PC-3 (cell line): ENCODE data around the gene CDH13. TPM values are rescaled to one million over a fixed set of nuclear protein-coding genes. Genes with fewer than 3 reads are reported as not detected.

ENCODE experiments used
- ATAC-seq: fragments of 200-7000 bp; cut with Tn5 transposase; 2 replicates; pipeline ENCODE4 v1.9.1; 2020; ENCODE audit warnings: mild to moderate bottlenecking, moderate library complexity
- BruUV-seq: library from RNA; stranded (reverse); fragments of 400-500 nt; replicated peaks from 2 replicates; lab custom pipeline; 2021; lab: Mats Ljungman, UMichigan
- CTCF ChIA-PET: fragments of 300-600 bp; sonication (Branson Sonifier 250); formaldehyde crosslinking; loops from one replicate; lab custom pipeline; 2022; ENCODE audit warnings: antibody characterized with exemption; lab: Charles Lee
- POLR2A ChIA-PET: fragments of 300-600 bp; sonication (Branson Sonifier 250); formaldehyde crosslinking; loops from one replicate; lab custom pipeline; 2022; ENCODE audit warnings: antibody characterized with exemption; ENCODE audit not compliant: unreplicated experiment; lab: Charles Lee
- DNase-seq: peaks from one replicate; pipeline ENCODE4 v3.0.0-alpha.2; 2015
- H2AFZ ChIP-seq: fragments of 300-600 bp; sonication (generic); 2 replicates; pipeline ENCODE4 v1.6.0; 2016; ENCODE audit warnings: antibody characterized with exemption, low read length
- H3F3A ChIP-seq: fragments of 300-600 bp; sonication (generic); one replicate; pipeline ENCODE4 v1.6.0; 2017; ENCODE audit warnings: antibody characterized with exemption, low read length, control low read depth, mild to moderate bottlenecking; ENCODE audit not compliant: unreplicated experiment
- H3K27ac ChIP-seq: fragments of 300-600 bp; sonication (generic); 2 replicates; pipeline ENCODE4 v1.5.1; 2016; ENCODE audit warnings: mild to moderate bottlenecking, low read length
- H3K27me3 ChIP-seq: fragments of 300-600 bp; sonication (generic); 2 replicates; pipeline ENCODE4 v1.6.1; 2016; ENCODE audit warnings: low read length, mixed read lengths
- H3K36me3 ChIP-seq: fragments of 300-600 bp; sonication (generic); 2 replicates; pipeline ENCODE4 v1.6.1; 2016; ENCODE audit warnings: low read depth, mixed run types, low read length, mixed read lengths
- H3K4me1 ChIP-seq: fragments of 300-600 bp; sonication (generic); 2 replicates; pipeline ENCODE4 v1.5.1; 2016; ENCODE audit warnings: low read length; ENCODE audit not compliant: insufficient read depth
- H3K4me2 ChIP-seq: fragments of 300-600 bp; sonication (generic); 2 replicates; pipeline ENCODE4 v1.6.0; 2016; ENCODE audit warnings: low read length
- H3K4me3 ChIP-seq: fragments of 300-600 bp; sonication (generic); 2 replicates; pipeline ENCODE4 v1.5.1; 2016; ENCODE audit warnings: mild to moderate bottlenecking, low read length, mixed read lengths
- H3K79me2 ChIP-seq: fragments of 300-600 bp; sonication (generic); 2 replicates; pipeline ENCODE4 v1.6.1; 2017; ENCODE audit warnings: low read length, mixed read lengths
- H3K9ac ChIP-seq: fragments of 300-600 bp; sonication (generic); 2 replicates; pipeline ENCODE4 v1.6.0; 2016; ENCODE audit warnings: mild to moderate bottlenecking, low read length
- H3K9me2 ChIP-seq: fragments of 300-600 bp; sonication (generic); replicated peaks from 2 replicates; pipeline ENCODE4 v1.6.1; 2016; ENCODE audit warnings: mixed run types, low read length, mixed read lengths
- H3K9me3 ChIP-seq: fragments of 300-600 bp; sonication (generic); 2 replicates; pipeline ENCODE4 v1.6.1; 2016; ENCODE audit warnings: low read length, mixed read lengths
- H4K20me1 ChIP-seq: fragments of 300-600 bp; sonication (generic); 2 replicates; pipeline ENCODE4 v1.6.1; 2016; ENCODE audit warnings: low read length, mixed read lengths
- EZH2 ChIP-seq: fragments of 300-600 bp; sonication (generic); IDR thresholded peaks from one replicate; pipeline ENCODE4 v1.6.1; 2017; ENCODE audit warnings: antibody characterized with exemption, mild to moderate bottlenecking, low read length; ENCODE audit not compliant: unreplicated experiment
- EZH2phosphoT487 ChIP-seq: fragments of 300-600 bp; sonication (generic); IDR thresholded peaks from 2 replicates; pipeline ENCODE4 v1.6.1; 2018; ENCODE audit warnings: mild to moderate bottlenecking, antibody characterized with exemption, low read length, borderline replicate concordance
- intact Hi-C: fragments of 100-400 bp; cut with micrococcal nuclease; formaldehyde crosslinking; loops from 2 replicates; pipeline ENCODE4 v1.9.0; 2023
- total RNA-seq: library from RNA; depleted of rRNA; stranded (reverse); fragments of >200 nt; gene quantifications from 2 replicates; pipeline ENCODE4 v1.2.3, GENCODE V29; 2014
- TF ChIP-seq, protein P1 (sequence below): fragments of 300-600 bp; sonication (generic); conservative IDR thresholded peaks from 2 replicates; pipeline ENCODE4 v1.5.1; 2017; ENCODE audit warnings: antibody characterized with exemption, low read depth, mild to moderate bottlenecking, low read length

The CDH13 gene
- total RNA-seq, 1 experiment from 2014 or later = 0.36 TPM

DNA sequence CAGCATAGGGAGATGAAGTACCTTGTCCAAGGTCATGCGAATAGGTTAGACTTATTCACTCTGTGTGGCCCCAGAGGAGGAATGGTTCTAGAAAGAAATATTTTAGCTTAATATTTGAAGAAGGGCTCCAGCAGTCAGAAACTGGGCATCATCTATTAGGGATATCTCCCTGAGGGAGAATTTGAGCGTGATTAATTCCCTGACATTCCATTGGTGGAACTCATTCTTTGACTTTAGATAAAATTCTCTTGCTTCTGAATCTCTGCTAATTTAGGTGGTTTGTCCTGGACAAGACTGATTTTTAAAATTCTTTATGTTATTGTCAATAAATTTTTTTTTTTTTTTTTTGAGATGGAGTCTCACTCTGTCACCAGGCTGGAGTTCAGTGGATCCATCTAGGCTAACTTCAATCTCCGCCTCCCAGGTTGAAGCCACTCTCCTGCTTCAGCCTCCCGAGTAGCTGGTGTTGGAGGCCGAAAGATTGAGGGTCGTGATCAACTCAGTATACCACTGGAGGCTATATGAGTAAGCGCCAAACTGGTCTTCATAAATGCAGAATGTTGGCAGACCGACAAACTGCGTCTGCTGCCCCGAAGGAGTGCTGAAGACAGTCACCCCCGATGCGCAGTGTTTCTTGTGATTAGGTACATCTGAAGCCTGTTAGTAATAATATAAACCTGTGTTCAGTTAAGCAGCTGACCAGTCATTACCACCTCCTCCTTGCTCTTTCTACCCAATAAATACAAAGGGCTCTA, 913.1 kb downstream of the CDH13 start:
- DNase-seq = no peak
- BruUV-seq = no TSS peak
- H3K9me2 ChIP-seq = no peaks in the 10 kb centered on the region

DNA sequence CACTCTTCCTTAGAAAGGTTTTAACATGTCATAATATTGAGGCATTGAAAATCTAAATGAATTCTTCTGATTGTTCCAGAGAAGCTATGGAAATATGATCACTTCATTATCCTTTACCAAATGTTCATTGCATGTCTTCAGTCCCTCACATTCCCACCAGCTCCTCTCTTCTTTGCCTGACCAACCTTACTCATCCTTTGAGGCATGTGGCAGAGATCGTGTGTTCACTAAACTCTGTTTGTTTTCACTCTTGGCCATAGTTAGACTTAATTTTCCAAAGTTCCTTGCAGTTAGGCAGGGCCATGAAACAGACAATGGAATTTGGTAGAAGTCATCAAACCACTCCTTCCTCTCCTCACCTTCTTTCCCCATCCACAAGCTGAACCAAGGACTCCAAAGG, 914.5 kb downstream of the CDH13 start:
- Histone ChIP-seq H3K27me3 (no peaks in the 10 kb centered on the region), H3K9me3 (no peaks in the 10 kb centered on the region), H3F3A (no peaks in the 10 kb centered on the region), H2AFZ (no peak overlapping the region), H3K4me3 (no peak overlapping the region), H4K20me1 (no peaks in the 10 kb centered on the region), H3K36me3 (no peaks in the 10 kb centered on the region), H3K27ac (no peak overlapping the region), H3K9ac (no peak overlapping the region), H3K4me1 (no peaks in the 10 kb centered on the region), H3K4me2 (no peak overlapping the region), H3K9me2 (no peaks in the 10 kb centered on the region), H3K79me2 (no peaks in the 10 kb centered on the region)
- DNase-seq (no peak), ATAC-seq (no peak)
- BruUV-seq = no TSS peak
- ChIA-PET CTCF (no interaction called here), POLR2A (no interaction called here)
- intact Hi-C loops = no loop called here
- TF ChIP-seq EZH2 = no peak

More for the DNA sequence above, 913.1 kb downstream of the CDH13 start:
- intact Hi-C loops = no loop called here
- CTCF ChIA-PET = no interaction called here
- TF ChIP-seq EZH2phosphoT487 (no peak), EZH2 (no peak)
- TF ChIP-seq, protein P1, sequence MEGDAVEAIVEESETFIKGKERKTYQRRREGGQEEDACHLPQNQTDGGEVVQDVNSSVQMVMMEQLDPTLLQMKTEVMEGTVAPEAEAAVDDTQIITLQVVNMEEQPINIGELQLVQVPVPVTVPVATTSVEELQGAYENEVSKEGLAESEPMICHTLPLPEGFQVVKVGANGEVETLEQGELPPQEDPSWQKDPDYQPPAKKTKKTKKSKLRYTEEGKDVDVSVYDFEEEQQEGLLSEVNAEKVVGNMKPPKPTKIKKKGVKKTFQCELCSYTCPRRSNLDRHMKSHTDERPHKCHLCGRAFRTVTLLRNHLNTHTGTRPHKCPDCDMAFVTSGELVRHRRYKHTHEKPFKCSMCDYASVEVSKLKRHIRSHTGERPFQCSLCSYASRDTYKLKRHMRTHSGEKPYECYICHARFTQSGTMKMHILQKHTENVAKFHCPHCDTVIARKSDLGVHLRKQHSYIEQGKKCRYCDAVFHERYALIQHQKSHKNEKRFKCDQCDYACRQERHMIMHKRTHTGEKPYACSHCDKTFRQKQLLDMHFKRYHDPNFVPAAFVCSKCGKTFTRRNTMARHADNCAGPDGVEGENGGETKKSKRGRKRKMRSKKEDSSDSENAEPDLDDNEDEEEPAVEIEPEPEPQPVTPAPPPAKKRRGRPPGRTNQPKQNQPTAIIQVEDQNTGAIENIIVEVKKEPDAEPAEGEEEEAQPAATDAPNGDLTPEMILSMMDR = no peak
- no peaks in the 10 kb centered on the region for H3K9me3 ChIP-seq
- H3K27ac ChIP-seq = no peak overlapping the region
- no peaks in the 10 kb centered on the region for H3F3A ChIP-seq
- H3K27me3 ChIP-seq = no peaks in the 10 kb centered on the region
- H2AFZ ChIP-seq = no peak overlapping the region
- H3K4me3 ChIP-seq = no peak overlapping the region
- POLR2A ChIA-PET = no interaction called here
- no peaks in the 10 kb centered on the region for H4K20me1 ChIP-seq
- H3K36me3 ChIP-seq = no peaks in the 10 kb centered on the region
- ATAC-seq = no peak
- H3K4me1 ChIP-seq = no peaks in the 10 kb centered on the region
- no peak overlapping the region for H3K4me2 ChIP-seq
- no peak overlapping the region for H3K9ac ChIP-seq
- H3K79me2 ChIP-seq = no peaks in the 10 kb centered on the region

DNA sequence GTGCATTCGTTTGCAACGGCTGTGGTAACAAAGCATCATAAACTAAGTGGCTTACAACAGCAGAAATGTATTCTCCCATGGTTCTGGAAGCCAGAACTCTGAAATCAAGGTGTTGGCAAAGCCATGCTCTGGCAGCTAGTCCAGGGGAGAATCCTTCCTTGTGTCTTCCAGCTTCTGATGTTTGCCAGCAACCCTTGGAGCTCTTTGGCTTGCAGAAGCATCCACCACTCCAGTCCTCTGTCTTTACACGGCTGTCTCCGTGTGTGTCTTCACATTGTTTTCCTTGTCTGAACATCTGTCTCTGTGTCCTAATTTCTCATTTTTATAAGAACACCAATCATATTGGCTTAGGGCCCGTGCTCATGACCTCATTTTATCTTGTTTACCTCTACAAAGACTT, 915.7 kb downstream of the CDH13 start:
- Histone ChIP-seq H3K4me1 (no peaks in the 10 kb centered on the region), H3K79me2 (no peaks in the 10 kb centered on the region), H4K20me1 (no peaks in the 10 kb centered on the region), H3K4me3 (no peak overlapping the region), H3K9me2 (no peaks in the 10 kb centered on the region), H3K4me2 (no peak overlapping the region), H3K9me3 (no peaks in the 10 kb centered on the region), H2AFZ (no peak overlapping the region), H3F3A (no peaks in the 10 kb centered on the region), H3K9ac (no peak overlapping the region), H3K27ac (no peak overlapping the region), H3K36me3 (no peaks in the 10 kb centered on the region), H3K27me3 (no peaks in the 10 kb centered on the region)
- CTCF ChIA-PET = no interaction called here
- no peak for ATAC-seq
- no peak for DNase-seq
- TF ChIP-seq EZH2phosphoT487 (no peak), EZH2 (no peak)
- TF ChIP-seq, protein P1 = no peak
- no TSS peak for BruUV-seq
- POLR2A ChIA-PET = no interaction called here
- intact Hi-C loops = no loop called here
